K562 (cell line): ENCODE measurements around the gene NOL11. TPM values are rescaled to one million over a fixed set of nuclear protein-coding genes. Genes with fewer than 3 reads are reported as not detected.
A peak's percentile ranks its signal among the peaks of the same experiment; 100 is the strongest.

ENCODE experiments used
- BCLAF1 ChIP-seq, 2 experiments: fragments of 450-650 bp in 1 of 2; IDR thresholded peaks; 2 replicates each; pipeline ENCODE4 v1.6.1; 2011 to 2017; ENCODE audit warnings: low read depth in 2 of 2, antibody characterized with exemption in 1 of 2, borderline replicate concordance in 1 of 2, low read length in 1 of 2, mild to moderate bottlenecking in 1 of 2, mixed read lengths in 1 of 2; ENCODE audit not compliant: control insufficient read depth in 1 of 2
- BRF1 ChIP-seq: IDR thresholded peaks from 3 replicates; pipeline ENCODE4 v1.6.1; 2011; ENCODE audit warnings: borderline replicate concordance, mild to moderate bottlenecking; ENCODE audit not compliant: insufficient read length; ENCODE audit errors: extremely low read depth
- KLF1 ChIP-seq: fragments of 450-650 bp; IDR thresholded peaks from 2 replicates; pipeline ENCODE4 v1.6.1; 2016; ENCODE audit warnings: missing genetic modification characterization, missing compliant biosample characterization
- KLF10 ChIP-seq: fragments of 250-450 bp; sonication (Bioruptor Pico); IDR thresholded peaks from 2 replicates; pipeline ENCODE4 v1.6.1; 2021; ENCODE audit warnings: matching md5 sums
- NFE2L1 ChIP-seq: fragments of 450-650 bp; IDR thresholded peaks from 2 replicates; pipeline ENCODE4 v1.6.1; 2016; ENCODE audit warnings: missing genetic modification characterization, low read depth, mild to moderate bottlenecking, missing compliant biosample characterization, moderate library complexity, borderline replicate concordance
- POLR2AphosphoS2 ChIP-seq: IDR thresholded peaks from 2 replicates; pipeline ENCODE4 v1.6.1; 2012; ENCODE audit warnings: low read length, improper control_type of control experiment
- REST ChIP-seq, 2 experiments: fragments of 450-650 bp; formaldehyde crosslinking in 1 of 2; IDR thresholded peaks; 2 replicates each; pipeline versions ENCODE4 v1.4.0 to v1.6.1; 2014 to 2020; ENCODE audit warnings: mild to moderate bottlenecking in 2 of 2, borderline replicate concordance in 1 of 2, low read depth in 1 of 2
- SIN3A ChIP-seq, 2 experiments: fragments of 150-350 bp in 1 of 2; IDR thresholded peaks; 2 replicates each; pipeline ENCODE4 v1.6.1; 2011 to 2016; ENCODE audit warnings: borderline replicate concordance in 2 of 2, low read depth in 2 of 2, low read length in 2 of 2, mild to moderate bottlenecking in 2 of 2, moderate library complexity in 2 of 2; ENCODE audit not compliant: control insufficient read depth in 1 of 2
- TEAD1 ChIP-seq, 2 experiments: fragments of 450-650 bp in 1 of 2; sonication (generic) in 1 of 2; formaldehyde crosslinking; IDR thresholded peaks; 2 replicates each; pipeline versions ENCODE4 v1.4.0 to v1.8.0; 2020 to 2022; ENCODE audit warnings: mild to moderate bottlenecking in 2 of 2, missing genetic modification reagents in 1 of 2
- THAP7 ChIP-seq: fragments of 250-450 bp; sonication (Bioruptor Pico); IDR thresholded peaks from 2 replicates; pipeline ENCODE4 v1.5.0; 2021
- ZBTB33 ChIP-seq: sonication (generic); formaldehyde crosslinking; IDR thresholded peaks from 2 replicates; pipeline ENCODE4 v1.8.1; 2023; ENCODE audit warnings: mild to moderate bottlenecking, missing genetic modification reagents
- polyA plus RNA-seq, 8 experiments: library from polyadenylated mRNA; depleted of rRNA in 4 of 8; stranded (reverse) in 5 of 8; unstranded in 3 of 8; fragments of >200 nt; fragmentation: Nextera tagmentation in 2 of 8; fragmentation: Illumina TruSeq in 1 of 8; extraction: Ambion mirVana in 2 of 8; extraction: Trizol in 1 of 8; gene quantifications; 2 replicates each; pipeline versions ENCODE4 v1.2.1 to v1.2.3, GENCODE V29; 2011 to 2014; ENCODE audit warnings: inconsistent platforms in 1 of 8, missing spikeins in 1 of 8
- total RNA-seq, 7 experiments: library from RNA; depleted of rRNA in 6 of 7; stranded (reverse); fragments of >200 nt in 6 of 7; fragmentation: Illumina TruSeq in 2 of 7; extraction: Trizol in 2 of 7; gene quantifications; 2 replicates each; pipeline versions ENCODE4 v1.2.1 to v1.2.3, GENCODE V29; 2011 to 2021; ENCODE audit warnings: low replicate concordance in 1 of 7

Gene NOL11
- total and polyA plus RNA-seq, 9 of the 15 experiments (the other 6 are each of a cell fraction or from before 2014, with no cell fraction given) = 61.1 to 175 (median 121) TPM

- TF ChIP-seq THAP7 (CRISPR knock-in tag) (no peak; the same call in 1 of the 2 replicates), REST (IDR thresholded peaks at IDR 0.05; ENCODE audit: borderline replicate concordance) (peak; percentile 58; the same call in 1 of the 2 replicates), REST (CRISPR knock-in tag; IDR thresholded peaks at IDR 0.05; ENCODE audit: low read depth) (no peak), SIN3A (IDR thresholded peaks at IDR 0.05; ENCODE audit: borderline replicate concordance in 2 of 2, control insufficient read depth in 1 of 2, low read depth in 2 of 2, low read length in 2 of 2) (peak; percentile 3 to 48; a peak in 1 of 4 replicates), BRF1 (no peak), KLF1 (peak; percentile 71; the same call in 1 of the 2 replicates), TEAD1 (CRISPR knock-in tag; IDR thresholded peaks at IDR 0.05) (peak in 1 of 2 experiments; percentile 19; a peak in 1 of 4 replicates), KLF10 (CRISPR knock-in tag) (no peak), BCLAF1 (IDR thresholded peaks at IDR 0.05; ENCODE audit: borderline replicate concordance in 1 of 2, control insufficient read depth in 1 of 2, low read depth in 2 of 2, low read length in 1 of 2) (no peak), NFE2L1 (no peak), ZBTB33 (CRISPR knock-in tag) (peak; percentile 74), POLR2AphosphoS2 (peak; percentile 87)
Measured at GRCh38 chr17:67717624-67718324, at the start of gene NOL11 (continued).
